Measurements from ENCODE around the gene NSUN7.

The NSUN7 gene

GRCh38 chr4:40842725-40843423 lies 93.1 kb downstream of the NSUN7 start:
- in situ Hi-C loops (cut with MboI; ENCODE audit: low sequenced_read_pairs): loop anchor here (10.0 kb wide), 1 partner anchor 108 kb away; no protein-coding TSS in a partner anchor

- in situ Hi-C loops (cut with MboI; ENCODE audit: low sequenced_read_pairs): loop anchor here (10.0 kb wide), 1 partner anchor 109 kb away; no protein-coding TSS in a partner anchor
Measured at GRCh38 chr4:40843696-40844095, 93.9 kb downstream of the NSUN7 start.

GRCh38 chr4:40844261-40844660 lies 94.5 kb downstream of the NSUN7 start:
- in situ Hi-C loops (cut with MboI; ENCODE audit: low sequenced_read_pairs): loop anchor here (10.0 kb wide), 1 partner anchor 109 kb away; no protein-coding TSS in a partner anchor

GRCh38 chr4:40845154-40845835 lies 95.5 kb downstream of the NSUN7 start:
- in situ Hi-C loops (cut with MboI; ENCODE audit: low sequenced_read_pairs): loop anchor here (10.0 kb wide), 1 partner anchor 110 kb away; no protein-coding TSS in a partner anchor

- in situ Hi-C loops (cut with MboI; ENCODE audit: low sequenced_read_pairs): loop anchor here (10.0 kb wide), 1 partner anchor 112 kb away; no protein-coding TSS in a partner anchor
Measured at GRCh38 chr4:40846532-40846931, 96.8 kb downstream of the NSUN7 start.

GRCh38 chr4:40848251-40848650 lies 98.5 kb downstream of the NSUN7 start:
- in situ Hi-C loops (cut with MboI; ENCODE audit: low sequenced_read_pairs): loop anchor here (10.0 kb wide), 1 partner anchor 113 kb away; no protein-coding TSS in a partner anchor

GRCh38 chr4:40848940-40849339 lies 99.2 kb downstream of the NSUN7 start:
- in situ Hi-C loops (cut with MboI; ENCODE audit: low sequenced_read_pairs): loop anchor here (10.0 kb wide), 1 partner anchor 114 kb away; no protein-coding TSS in a partner anchor

GRCh38 chr4:40850496-40850895 lies 100.7 kb downstream of the NSUN7 start:
- in situ Hi-C loops (cut with MboI; ENCODE audit: low sequenced_read_pairs): no loop called here

- in situ Hi-C loops (cut with MboI; ENCODE audit: low sequenced_read_pairs): no loop called here
Measured at GRCh38 chr4:40856277-40856839, 106.6 kb downstream of the NSUN7 start.

- in situ Hi-C loops (cut with MboI; ENCODE audit: low sequenced_read_pairs): no loop called here
Measured at GRCh38 chr4:40856840-40857362, 107.1 kb downstream of the NSUN7 start.

- in situ Hi-C loops (cut with MboI; ENCODE audit: low sequenced_read_pairs): no loop called here
Measured at GRCh38 chr4:40857956-40858355, 108.2 kb downstream of the NSUN7 start.

- in situ Hi-C loops (cut with MboI; ENCODE audit: low sequenced_read_pairs): no loop called here
Measured at GRCh38 chr4:40858962-40859361, 109.2 kb downstream of the NSUN7 start.
